Measurements from ENCODE around the gene VSIG8.

- TF ChIP-seq EZH2 (IDR thresholded peaks at IDR 0.05; ENCODE audit: borderline replicate concordance, low read depth, low read length, poor library complexity, severe bottlenecking) (no peak), CTCF (conservative IDR thresholded peaks at IDR 0.05; ENCODE audit: low read depth, low read length) (no peak)
Measured at GRCh38 chr1:159828176-159828575, 34.3 kb downstream of the VSIG8 start.

Data from A673 (cell line).